ENCODE results near the gene LRCH4. TPM values are rescaled to one million over a fixed set of nuclear protein-coding genes. Genes with fewer than 3 reads are reported as not detected.

The LRCH4 gene
- total and polyA plus RNA-seq, 2 donors (not counting 3 experiments of a cell fraction or from before 2014, with no cell fraction given) = 32.1 to 56.1 TPM

DNA sequence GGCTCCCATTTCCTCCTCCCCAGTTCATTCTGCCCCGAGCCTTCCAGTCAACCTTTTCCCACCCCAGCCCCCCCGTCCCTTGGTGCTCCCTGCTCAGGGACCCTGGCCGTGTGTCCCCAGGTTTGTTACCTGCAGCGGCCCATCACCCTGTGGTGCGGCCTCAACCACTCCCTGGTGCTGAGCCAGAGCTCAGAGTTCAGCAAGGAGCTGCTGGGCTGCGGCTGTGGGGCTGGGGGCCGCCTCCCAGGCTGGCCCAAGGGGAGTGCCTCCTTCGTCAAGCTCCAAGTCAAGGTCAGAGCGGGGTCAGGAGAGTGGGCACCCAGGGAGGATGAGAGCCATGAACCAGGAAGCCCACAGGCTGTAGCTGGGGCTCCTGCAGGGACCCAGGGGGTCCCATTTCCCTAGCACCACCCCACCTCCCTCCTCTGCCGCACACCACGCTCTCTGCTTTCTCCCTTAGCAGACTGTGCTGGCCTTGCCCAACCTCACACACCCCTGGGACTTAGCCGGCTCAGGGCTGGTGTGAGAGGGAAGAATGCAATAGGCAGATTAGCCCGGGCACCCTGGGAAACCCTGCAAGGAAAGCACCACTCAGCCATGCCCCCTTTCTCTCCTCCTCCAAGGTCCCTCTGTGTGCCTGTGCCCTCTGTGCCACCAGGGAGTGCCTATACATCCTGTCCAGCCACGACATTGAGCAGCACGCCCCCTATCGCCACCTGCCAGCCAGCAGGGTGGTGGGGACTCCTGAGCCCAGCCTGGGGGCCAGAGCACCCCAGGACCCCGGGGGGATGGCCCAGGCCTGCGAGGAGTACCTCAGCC is 14.2 kb upstream of the LRCH4 start:
- intact Hi-C loops (cut with micrococcal nuclease) = no loop called here

DNA sequence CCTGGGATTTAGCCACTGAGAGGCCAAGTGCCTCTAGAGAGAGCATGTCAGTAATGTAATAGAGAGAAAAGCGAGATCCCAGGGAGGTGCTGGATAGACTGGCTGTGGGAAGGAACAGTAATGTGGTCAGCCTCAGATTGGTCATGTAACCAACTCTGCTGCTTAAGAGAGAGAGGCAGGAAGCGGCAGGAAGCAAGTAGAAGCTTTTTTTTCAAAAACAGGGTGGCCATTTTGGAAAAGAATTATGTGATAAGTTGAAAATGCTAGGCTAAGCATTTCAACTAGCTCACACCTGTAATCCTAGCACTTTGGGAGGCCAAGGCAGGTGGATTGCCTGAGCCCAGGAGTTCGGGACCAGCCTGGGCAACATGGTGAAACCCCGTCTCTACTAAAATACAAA is 12.5 kb upstream of the LRCH4 start:
- H3K9me3 ChIP-seq (replicated peaks; ENCODE audit: control insufficient read depth, insufficient read depth, low read length) = no peaks in the 10 kb centered on the region
- no peaks in the 10 kb centered on the region for H4K20me1 ChIP-seq (replicated peaks; ENCODE audit: control insufficient read depth, extremely low read depth, insufficient read depth, low read length)
- POLR2A ChIA-PET = interaction anchor here (0.7 kb wide), 1 partner anchor 14 kb away, joined by 3 read pairs; no protein-coding TSS in a partner anchor
- CTCF ChIA-PET = interaction anchor here (0.6 to 1.8 kb wide), 2 partner anchors 9 to 107 kb away, joined by 3 to 8 read pairs; partner anchors contain the start of gene POP7
- intact Hi-C loops (cut with micrococcal nuclease) = no loop called here
- TF ChIP-seq POLR2A (IDR thresholded peaks at IDR 0.05; ENCODE audit: low read depth, low read length) (no peak), MYC (IDR thresholded peaks at IDR 0.05; ENCODE audit: low read depth, low read length) (no peak), EZH2 (IDR thresholded peaks at IDR 0.05; ENCODE audit: borderline replicate concordance, low read depth, low read length, severe bottlenecking) (no peak), FOS (IDR thresholded peaks at IDR 0.05; ENCODE audit: borderline replicate concordance, insufficient read depth, low read length) (no peak), GATA2 (IDR thresholded peaks at IDR 0.05; ENCODE audit: insufficient read depth, insufficient read length, low read depth, low read length) (no peak), POLR2AphosphoS5 (IDR thresholded peaks at IDR 0.05; ENCODE audit: insufficient read depth, low read depth, low read length) (no peak), JUN (IDR thresholded peaks at IDR 0.05; ENCODE audit: borderline replicate concordance, insufficient read depth, insufficient read length, low read depth) (no peak)
- TF ChIP-seq, protein P1, sequence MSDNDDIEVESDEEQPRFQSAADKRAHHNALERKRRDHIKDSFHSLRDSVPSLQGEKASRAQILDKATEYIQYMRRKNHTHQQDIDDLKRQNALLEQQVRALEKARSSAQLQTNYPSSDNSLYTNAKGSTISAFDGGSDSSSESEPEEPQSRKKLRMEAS (IDR thresholded peaks at IDR 0.05; ENCODE audit: insufficient read depth, insufficient read length) = no peak
- TF ChIP-seq, protein P2, sequence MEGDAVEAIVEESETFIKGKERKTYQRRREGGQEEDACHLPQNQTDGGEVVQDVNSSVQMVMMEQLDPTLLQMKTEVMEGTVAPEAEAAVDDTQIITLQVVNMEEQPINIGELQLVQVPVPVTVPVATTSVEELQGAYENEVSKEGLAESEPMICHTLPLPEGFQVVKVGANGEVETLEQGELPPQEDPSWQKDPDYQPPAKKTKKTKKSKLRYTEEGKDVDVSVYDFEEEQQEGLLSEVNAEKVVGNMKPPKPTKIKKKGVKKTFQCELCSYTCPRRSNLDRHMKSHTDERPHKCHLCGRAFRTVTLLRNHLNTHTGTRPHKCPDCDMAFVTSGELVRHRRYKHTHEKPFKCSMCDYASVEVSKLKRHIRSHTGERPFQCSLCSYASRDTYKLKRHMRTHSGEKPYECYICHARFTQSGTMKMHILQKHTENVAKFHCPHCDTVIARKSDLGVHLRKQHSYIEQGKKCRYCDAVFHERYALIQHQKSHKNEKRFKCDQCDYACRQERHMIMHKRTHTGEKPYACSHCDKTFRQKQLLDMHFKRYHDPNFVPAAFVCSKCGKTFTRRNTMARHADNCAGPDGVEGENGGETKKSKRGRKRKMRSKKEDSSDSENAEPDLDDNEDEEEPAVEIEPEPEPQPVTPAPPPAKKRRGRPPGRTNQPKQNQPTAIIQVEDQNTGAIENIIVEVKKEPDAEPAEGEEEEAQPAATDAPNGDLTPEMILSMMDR (IDR thresholded peaks at IDR 0.05; ENCODE audit: extremely low read depth in 1 of 2, insufficient read depth in 1 of 2, low read depth in 1 of 2, low read length in 2 of 2) = no peak
- FAIRE-seq (no peak), DNase-seq (ENCODE audit: low read depth, low spot score) (no peak)
- no peaks in the 10 kb centered on the region for H3K4me1 ChIP-seq (ENCODE audit: control insufficient read depth, extremely low read depth, insufficient read depth, low read length)
- no peak overlapping the region for H3K4me2 ChIP-seq (ENCODE audit: insufficient read depth, low read length)
- H3K9me1 ChIP-seq (replicated peaks; ENCODE audit: control insufficient read depth, extremely low read depth, insufficient read depth, low read length) = no peaks in the 10 kb centered on the region
- no peak overlapping the region for H3K9ac ChIP-seq (replicated peaks; ENCODE audit: extremely low read depth, insufficient read depth, low read length)
- no peaks in the 10 kb centered on the region for H3K79me2 ChIP-seq (ENCODE audit: control insufficient read depth, insufficient read depth, low read length)
- no peak overlapping the region for H2AFZ ChIP-seq (ENCODE audit: low read depth, low read length)
- no peaks in the 10 kb centered on the region for H3K36me3 ChIP-seq (ENCODE audit: control insufficient read depth in 2 of 2, extremely low read depth in 1 of 2, insufficient read depth in 2 of 2, low read length in 2 of 2)
- dilution Hi-C loops (cut with MboI; ENCODE audit: extremely low pct_ligation_motif_present, low sequenced_read_pairs) = no loop called here
- H3K4me3 ChIP-seq (replicated peaks in 1 of 3; ENCODE audit: insufficient read depth in 1 of 3, low read depth in 1 of 3, low read length in 3 of 3) = no peak overlapping the region
- BruUV-seq (replicated peaks) = no TSS peak
- H3K27ac ChIP-seq (ENCODE audit: insufficient read depth, low read depth, low read length) = no peak overlapping the region
- peaks cover 0 to 2% of the 10 kb centered on the region in 2 experiments for H3K27me3 ChIP-seq (ENCODE audit: control insufficient read depth in 2 of 2, insufficient read depth in 2 of 2, low read length in 2 of 2)

More for the DNA sequence above, 14.2 kb upstream of the LRCH4 start:
- Histone ChIP-seq H3K79me2 (ENCODE audit: control insufficient read depth, insufficient read depth, low read length) (no peaks in the 10 kb centered on the region), H3K4me3 (replicated peaks in 1 of 3; ENCODE audit: insufficient read depth in 1 of 3, low read depth in 1 of 3, low read length in 3 of 3) (no peak overlapping the region), H3K9me1 (replicated peaks; ENCODE audit: control insufficient read depth, extremely low read depth, insufficient read depth, low read length) (no peaks in the 10 kb centered on the region), H3K4me2 (ENCODE audit: insufficient read depth, low read length) (no peak overlapping the region), H3K27ac (ENCODE audit: insufficient read depth, low read depth, low read length) (no peak overlapping the region), H3K9ac (replicated peaks; ENCODE audit: extremely low read depth, insufficient read depth, low read length) (no peak overlapping the region), H4K20me1 (replicated peaks; ENCODE audit: control insufficient read depth, extremely low read depth, insufficient read depth, low read length) (no peaks in the 10 kb centered on the region), H3K27me3 (ENCODE audit: control insufficient read depth in 2 of 2, insufficient read depth in 2 of 2, low read length in 2 of 2) (peaks cover 0 to 2% of the 10 kb centered on the region in 2 experiments), H3K36me3 (ENCODE audit: control insufficient read depth in 2 of 2, extremely low read depth in 1 of 2, insufficient read depth in 2 of 2, low read length in 2 of 2) (no peaks in the 10 kb centered on the region), H3K4me1 (ENCODE audit: control insufficient read depth, extremely low read depth, insufficient read depth, low read length) (peaks cover 14% of the 10 kb centered on the region), H2AFZ (ENCODE audit: low read depth, low read length) (no peak overlapping the region), H3K9me3 (replicated peaks; ENCODE audit: control insufficient read depth, insufficient read depth, low read length) (no peaks in the 10 kb centered on the region)
- no TSS peak for BruUV-seq (replicated peaks)
- no peak for FAIRE-seq
- ChIA-PET POLR2A (no interaction called here), CTCF (interaction anchor here (0.7 kb wide), 1 partner anchor 11 kb away, joined by 3 read pairs; no protein-coding TSS in a partner anchor)
- dilution Hi-C loops (cut with MboI; ENCODE audit: extremely low pct_ligation_motif_present, low sequenced_read_pairs) = no loop called here
- no peak for TF ChIP-seq MYC (IDR thresholded peaks at IDR 0.05; ENCODE audit: low read depth, low read length)
- DNase-seq (ENCODE audit: low read depth, low spot score) = no peak
